Measurements from ENCODE around the gene ACTN1. TPM values are rescaled to one million over a fixed set of nuclear protein-coding genes. Genes with fewer than 3 reads are reported as not detected.

Gene ACTN1
- total and polyA plus RNA-seq, 2 of the 8 experiments (the other 6 are each of a cell fraction or from before 2014, with no cell fraction given): 236 to 262 TPM

GRCh38 chr14:68825729-68826128, 153.4 kb downstream of the ACTN1 start:
- H3K4me1 ChIP-seq (replicated peaks in 1 of 4; ENCODE audit: control insufficient read depth in 3 of 4, insufficient read depth in 4 of 4, low read length in 3 of 4): no peaks in the 10 kb centered on the region
- H4K20me1 ChIP-seq (replicated peaks in 1 of 2; ENCODE audit: control insufficient read depth in 1 of 2, insufficient read depth in 2 of 2, low read length in 2 of 2): no peaks in the 10 kb centered on the region
- FAIRE-seq (no peak), DNase-seq (ENCODE audit: low read depth in 1 of 2, low spot score in 2 of 2) (no peak)
- no peaks in the 10 kb centered on the region for H3K23me2 ChIP-seq (ENCODE audit: low read depth, low read length)
- no peak overlapping the region for H3K14ac ChIP-seq (ENCODE audit: insufficient read length)
- no peak overlapping the region for H3K4ac ChIP-seq (replicated peaks; ENCODE audit: insufficient read length, low read depth, low read length)
- H2BK20ac ChIP-seq (ENCODE audit: low read length): no peak overlapping the region
- no peak overlapping the region for H3K18ac ChIP-seq (ENCODE audit: extremely low read depth, low read length)
- ChIA-PET CTCF (ENCODE audit: partially characterized antibody) (interaction anchor here (0.7 to 5.3 kb wide), 20 partner anchors 8 to 988 kb away, joined by 3 to 47 read pairs (median 4); no protein-coding TSS in a partner anchor), POLR2A (ENCODE audit: partially characterized antibody) (interaction anchor here (5.3 kb wide), 1 partner anchor 33 kb away, joined by 30 read pairs; the partner anchor contains the start of gene ZFP36L1)
- H2AFZ ChIP-seq (ENCODE audit: low read length): no peak overlapping the region
- no peak overlapping the region for H4K91ac ChIP-seq (replicated peaks; ENCODE audit: insufficient read length, low read length)
- TF ChIP-seq NRF1 (IDR thresholded peaks at IDR 0.05; ENCODE audit: low read depth, low read length) (no peak), YY1 (IDR thresholded peaks at IDR 0.05; ENCODE audit: low read depth, low read length) (no peak), USF2 (IDR thresholded peaks at IDR 0.05; ENCODE audit: low read length) (no peak), PHF8 (conservative IDR thresholded peaks at IDR 0.05; ENCODE audit: low read depth, low read length) (no peak), SP4 (IDR thresholded peaks at IDR 0.05; ENCODE audit: low read length) (no peak), SIRT6 (IDR thresholded peaks at IDR 0.05; ENCODE audit: low read length) (no peak), SIX5 (IDR thresholded peaks at IDR 0.05; ENCODE audit: low read depth, low read length) (no peak), POU5F1 (IDR thresholded peaks at IDR 0.05; ENCODE audit: low read depth, low read length) (no peak)
- H2BK5ac ChIP-seq (ENCODE audit: low read depth, low read length): no peak overlapping the region
- H4K8ac ChIP-seq (ENCODE audit: extremely low read depth, insufficient read depth, low read length): no peak overlapping the region
- H3K4me2 ChIP-seq (ENCODE audit: insufficient read depth in 1 of 2, low read depth in 2 of 2, low read length in 2 of 2): no peak overlapping the region
- H3K27me3 ChIP-seq (replicated peaks in 1 of 4; ENCODE audit: control insufficient read depth in 3 of 4, extremely low read depth in 1 of 4, insufficient read depth in 3 of 4, low read length in 3 of 4): no peaks in the 10 kb centered on the region
- H3K56ac ChIP-seq (replicated peaks; ENCODE audit: insufficient read length, low read depth, low read length): no peak overlapping the region
- no peaks in the 10 kb centered on the region for H3K9me3 ChIP-seq (ENCODE audit: insufficient read depth in 2 of 2, low read depth in 1 of 2, low read length in 1 of 2)
- H4K5ac ChIP-seq (ENCODE audit: insufficient read length, low read depth, low read length): no peak overlapping the region
- 89% methylated on average over 3 of the region's 3 CpGs; no CpG with 5 or more reads in 1 of the 2 experiments for WGBS, 2 experiments (ENCODE audit: extremely low coverage in 1 of 2, insufficient coverage in 1 of 2, insufficient read length in 1 of 2, insufficient replicate concordance in 2 of 2, low coverage in 1 of 2, low lambda C conversion rate in 2 of 2, missing lambda C conversion rate in 1 of 2)
- no peaks in the 10 kb centered on the region for H3K79me2 ChIP-seq (ENCODE audit: control insufficient read depth in 1 of 2, insufficient read depth in 2 of 2, low read length in 2 of 2)
- no peak overlapping the region for H3K23ac ChIP-seq (ENCODE audit: insufficient read length)
- no peak overlapping the region for H2AK5ac ChIP-seq (ENCODE audit: low read depth, low read length)
- no peak overlapping the region for H2BK12ac ChIP-seq (ENCODE audit: low read depth, low read length)
- H2BK120ac ChIP-seq (replicated peaks; ENCODE audit: low read depth, low read length): no peak overlapping the region
- no peak overlapping the region for H3K27ac ChIP-seq (ENCODE audit: low read depth, low read length)
- H3K4me3 ChIP-seq (ENCODE audit: extremely low read depth in 1 of 4, insufficient read depth in 2 of 4, low read depth in 3 of 4, low read length in 4 of 4): no peak overlapping the region
- H3K36me3 ChIP-seq (ENCODE audit: control insufficient read depth in 2 of 4, insufficient read depth in 4 of 4, low read length in 3 of 4): no peaks in the 10 kb centered on the region
- H3K9ac ChIP-seq (replicated peaks in 1 of 4; ENCODE audit: extremely low read depth in 1 of 4, low read depth in 3 of 4, low read length in 3 of 4): no peak overlapping the region
- H3K79me1 ChIP-seq (ENCODE audit: low read depth, low read length): no peaks in the 10 kb centered on the region
- no peak overlapping the region for H2BK15ac ChIP-seq (ENCODE audit: low read length)

Measured in H1 (cell line).